ENCODE results near the gene C6orf89.
"Not testable (repeated sequence)": the region's sequence is repeated elsewhere in the genome, so short reads cannot be mapped to it uniquely, and the experiment has no call there.

C6orf89 gene

GRCh38 chr6:36884610-36885009 is 1.1 kb upstream of the C6orf89 start:
- FAIRE-seq (no peak), DNase-seq (ENCODE audit: extremely low spot score, insufficient read length, low read depth) (no peak)

- FAIRE-seq (no peak), DNase-seq (ENCODE audit: extremely low spot score, insufficient read length, low read depth) (no peak)
Measured at GRCh38 chr6:36886950-36887618, 1.3 kb downstream of the C6orf89 start.

- no peak for FAIRE-seq
Measured at GRCh38 chr6:36888115-36888643, 2.4 kb downstream of the C6orf89 start.

DNA sequence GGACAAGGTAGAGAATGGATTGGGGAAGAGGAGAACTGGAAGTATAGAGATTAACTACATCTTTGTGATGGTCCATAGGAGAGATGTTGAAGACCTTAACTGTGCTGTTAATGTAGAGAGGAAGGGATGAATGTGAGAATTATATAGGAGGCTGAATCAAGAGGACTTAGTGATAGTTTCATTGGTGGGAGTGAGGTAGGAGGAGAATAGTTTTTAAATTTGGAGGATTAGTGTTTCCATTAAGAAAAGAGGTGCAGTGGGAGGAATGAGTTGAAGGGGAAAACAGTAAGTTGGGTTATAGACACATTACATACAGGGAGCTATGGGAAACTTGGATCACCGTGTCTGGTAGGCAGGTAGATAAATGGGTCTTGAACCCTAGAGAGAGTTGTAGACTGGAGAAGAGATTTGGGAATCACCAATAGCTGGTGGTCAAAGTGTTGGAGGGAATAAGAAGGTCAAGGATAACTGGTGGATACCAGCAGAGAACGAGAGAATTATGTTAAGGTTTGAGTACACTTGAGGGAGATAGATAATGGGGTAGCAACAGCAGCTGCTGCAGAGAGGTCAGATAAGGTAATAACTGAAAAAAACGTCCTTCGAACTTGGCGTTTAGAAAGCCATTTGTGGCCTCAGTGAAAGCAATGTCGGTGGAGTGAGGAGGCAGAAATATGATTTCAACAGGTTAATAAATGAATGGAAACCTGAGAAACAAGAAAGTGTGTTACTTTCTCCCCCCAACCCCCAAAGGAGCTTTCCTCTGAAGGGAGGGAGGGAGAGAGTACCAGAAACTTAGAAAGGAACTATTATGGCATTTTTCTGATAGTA is 3.1 kb downstream of the C6orf89 start:
- DNase-seq (ENCODE audit: extremely low spot score, insufficient read length, low read depth), result no peak

More at GRCh38 chr6:36888115-36888643, 2.4 kb downstream of the C6orf89 start:
- DNase-seq (ENCODE audit: extremely low spot score, insufficient read length, low read depth), result no peak

DNA sequence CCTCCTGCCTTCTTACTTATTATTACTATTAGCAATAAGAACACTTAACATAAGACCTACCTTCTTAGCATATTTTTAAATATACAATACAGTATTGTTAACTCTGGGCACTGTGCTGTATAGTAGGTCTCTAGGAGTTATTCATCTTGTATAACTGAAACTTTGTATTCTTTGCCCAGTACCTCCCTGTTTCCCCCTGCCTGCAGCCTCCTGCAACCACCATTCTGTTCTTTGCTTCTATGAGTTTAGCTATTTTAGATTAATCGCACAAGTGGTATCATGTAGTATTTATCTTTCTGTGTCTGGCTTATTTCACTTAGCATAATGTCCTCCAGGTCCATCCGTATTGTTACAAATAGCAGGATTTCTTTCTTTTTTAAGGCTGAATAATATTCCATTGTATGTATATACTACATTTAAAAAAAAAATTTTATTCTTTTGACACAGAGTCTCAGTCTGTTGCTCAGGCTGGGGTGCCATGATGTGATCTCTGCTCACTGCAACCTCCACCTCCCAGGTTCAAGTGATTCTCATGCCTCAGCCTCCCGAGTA is 4.4 kb downstream of the C6orf89 start:
- FAIRE-seq, result no peak
- DNase-seq (ENCODE audit: extremely low spot score, insufficient read length, low read depth), result no peak

More for the DNA sequence above, 3.1 kb downstream of the C6orf89 start:
- FAIRE-seq, result no peak

- FAIRE-seq; DNase-seq (ENCODE audit: extremely low spot score, insufficient read length, low read depth): not testable (repeated sequence)
Measured at GRCh38 chr6:36891153-36891552, 5.4 kb downstream of the C6orf89 start.

DNA sequence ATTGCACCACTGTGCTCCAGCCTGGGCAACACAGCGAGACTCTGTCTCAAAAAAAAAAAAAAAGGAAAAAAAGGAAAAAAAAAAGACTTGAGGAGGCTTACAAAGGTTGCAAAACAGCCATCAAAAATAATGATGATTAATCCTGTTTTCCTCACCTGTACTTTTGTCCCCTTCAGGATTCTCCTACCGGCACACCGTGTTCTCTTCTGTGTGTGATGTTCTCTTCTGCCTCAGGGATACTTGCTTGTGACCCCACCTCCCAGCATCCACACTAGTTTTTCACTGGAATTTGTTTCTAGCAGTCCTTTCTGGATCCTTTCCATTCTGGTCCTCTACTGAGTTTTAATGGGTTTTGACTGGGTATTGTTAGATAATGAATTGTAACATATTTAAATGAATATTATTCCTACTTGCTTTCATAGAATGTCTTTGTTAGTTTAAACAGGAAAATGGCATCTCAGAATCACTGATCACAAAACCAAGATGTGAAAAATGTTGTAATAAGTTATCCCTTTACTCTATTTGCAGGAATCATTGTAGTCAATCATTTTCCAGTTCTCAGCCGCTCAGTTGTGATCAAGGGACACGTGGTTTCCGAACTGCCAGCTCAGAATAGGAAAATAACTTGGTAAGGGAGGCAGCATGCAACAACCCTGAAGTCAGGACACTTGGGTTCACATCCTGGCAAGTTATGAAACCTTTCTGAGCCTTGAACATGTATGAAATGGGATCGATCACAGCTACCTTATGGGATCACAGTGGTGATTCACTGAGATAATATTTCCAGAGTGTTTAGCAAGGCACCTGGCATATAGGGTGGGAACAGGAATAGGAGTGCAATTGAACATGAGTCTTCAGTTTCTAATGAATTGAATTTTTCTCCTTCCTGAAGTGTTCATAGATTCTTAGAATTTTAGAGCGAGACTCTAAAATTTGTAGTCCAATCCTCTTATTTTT is 8.5 kb downstream of the C6orf89 start:
- no peak for DNase-seq (ENCODE audit: extremely low spot score, insufficient read length, low read depth)
- no peak for FAIRE-seq

- no peak for DNase-seq (ENCODE audit: extremely low spot score, insufficient read length, low read depth)
- no peak for FAIRE-seq
Measured at GRCh38 chr6:36897609-36898008, 11.9 kb downstream of the C6orf89 start.

- no peak for FAIRE-seq
- no peak for DNase-seq (ENCODE audit: extremely low spot score, insufficient read length, low read depth)
Measured at GRCh38 chr6:36904114-36904513, 18.4 kb downstream of the C6orf89 start.

DNA sequence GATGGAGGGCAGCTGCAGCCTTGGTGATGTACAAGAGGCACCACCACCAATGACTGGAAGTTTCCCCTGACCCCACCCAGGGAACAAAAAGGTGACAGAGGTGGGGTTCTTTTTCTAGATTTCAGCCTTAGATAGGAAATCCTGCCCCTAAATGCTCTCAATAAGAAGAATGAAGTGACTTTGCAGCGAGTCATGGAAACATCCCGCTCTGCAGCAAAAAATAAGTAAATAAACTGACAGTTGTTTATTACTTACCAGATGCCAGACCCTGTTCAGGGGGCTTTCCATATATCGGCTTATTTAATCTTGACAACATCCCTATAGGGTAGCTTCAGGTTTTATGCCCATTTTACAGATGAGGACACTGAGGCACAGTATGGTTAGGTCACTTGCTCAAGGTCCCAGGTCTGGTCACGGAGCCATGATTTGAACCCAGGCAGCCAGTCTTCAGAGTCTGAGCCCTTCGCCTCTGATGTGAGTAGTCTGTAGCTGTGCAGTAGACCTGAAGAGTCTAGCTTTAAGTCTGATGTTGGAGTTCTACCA is 19.2 kb downstream of the C6orf89 start:
- FAIRE-seq (no peak), DNase-seq (ENCODE audit: extremely low spot score, insufficient read length, low read depth) (no peak)

DNA sequence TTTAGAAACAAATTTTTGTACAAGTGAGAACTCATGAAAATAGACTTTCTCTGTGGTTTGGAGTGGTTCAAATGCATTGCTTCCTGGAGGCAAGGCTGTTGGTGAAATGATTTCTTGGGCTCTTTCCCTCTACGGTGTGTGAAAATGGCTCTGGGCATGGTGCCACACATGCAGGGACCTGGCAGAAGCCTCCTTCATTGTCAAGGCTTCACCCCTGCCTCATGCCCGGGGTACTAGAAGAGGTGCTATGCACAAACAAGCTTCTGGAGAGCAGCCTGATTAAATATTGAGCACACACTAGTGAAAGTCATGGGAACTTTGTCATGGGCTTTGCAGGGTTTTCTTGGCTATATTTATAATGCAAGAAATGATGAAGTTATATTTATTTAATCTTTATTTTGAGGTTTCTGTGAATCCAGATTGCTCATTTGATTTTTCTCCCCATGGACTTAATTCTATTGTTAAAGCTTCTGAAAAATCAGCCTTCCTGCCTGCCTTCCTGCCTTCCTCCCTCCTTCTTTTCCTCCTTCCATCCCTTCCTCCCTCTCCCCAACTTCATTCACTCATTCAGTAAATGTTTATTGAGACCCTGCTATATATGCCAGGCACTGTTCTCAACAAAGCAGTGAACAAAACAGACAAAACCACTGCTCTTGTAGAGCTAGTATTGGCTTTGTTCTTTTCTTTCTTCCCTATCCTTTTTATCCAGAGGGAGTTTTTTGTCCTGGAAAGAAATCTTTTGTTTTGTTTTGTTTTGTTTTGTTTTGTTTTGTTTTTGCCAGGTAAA is 21.0 kb downstream of the C6orf89 start:
- DNase-seq (ENCODE audit: extremely low spot score, insufficient read length, low read depth), result no peak
- no peak for FAIRE-seq

GRCh38 chr6:36907781-36908180 is 22.0 kb downstream of the C6orf89 start:
- no peak for DNase-seq (ENCODE audit: extremely low spot score, insufficient read length, low read depth)
- FAIRE-seq, result no peak

DNA sequence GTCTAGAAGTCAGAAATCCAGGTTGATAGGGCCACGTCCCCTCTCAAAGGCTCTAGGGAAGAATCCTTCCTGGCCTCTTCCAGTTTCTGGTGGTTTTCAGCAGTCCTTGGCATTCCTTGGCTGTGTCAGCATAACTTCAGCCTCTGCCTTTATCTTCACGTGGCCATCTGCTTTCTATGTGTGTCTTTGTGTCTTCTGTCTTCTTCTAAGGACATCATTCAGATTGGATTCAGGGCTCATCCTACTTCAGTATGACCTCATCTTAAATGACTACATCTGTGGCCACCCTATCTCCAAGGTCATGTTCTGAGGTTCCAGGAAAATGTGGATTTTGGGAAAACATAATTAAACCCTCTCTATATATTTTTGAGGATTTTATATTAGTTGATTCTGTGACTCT is 23.0 kb downstream of the C6orf89 start:
- FAIRE-seq (no peak), DNase-seq (ENCODE audit: extremely low spot score, insufficient read length, low read depth) (no peak)

- DNase-seq (ENCODE audit: extremely low spot score, insufficient read length, low read depth), result no peak
- FAIRE-seq, result peak; percentile 49
Measured at GRCh38 chr6:36912030-36912454, 26.3 kb downstream of the C6orf89 start.

DNA sequence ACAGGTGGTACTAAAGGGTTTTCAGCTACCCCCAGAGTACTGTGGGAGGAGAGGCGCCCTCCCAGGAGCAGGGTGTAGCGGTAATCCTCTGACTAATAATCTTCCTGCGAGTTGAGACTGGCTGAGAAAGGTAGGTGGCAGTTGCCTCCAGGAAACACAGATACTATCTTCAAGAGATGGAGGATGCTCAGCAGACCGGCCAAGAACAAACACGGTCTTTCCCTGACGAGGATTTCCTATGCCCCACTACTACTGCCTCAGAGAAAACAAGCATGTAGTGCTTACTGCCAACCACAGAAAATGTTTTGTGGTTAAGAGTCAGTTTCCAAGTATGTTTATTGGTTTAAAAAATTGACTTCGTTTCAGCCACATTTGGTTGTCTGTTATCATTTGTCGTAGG is 26.8 kb downstream of the C6orf89 start:
- peak; percentile 55 for DNase-seq (ENCODE audit: extremely low spot score, insufficient read length, low read depth)
- peak; percentile 90 for FAIRE-seq

DNA sequence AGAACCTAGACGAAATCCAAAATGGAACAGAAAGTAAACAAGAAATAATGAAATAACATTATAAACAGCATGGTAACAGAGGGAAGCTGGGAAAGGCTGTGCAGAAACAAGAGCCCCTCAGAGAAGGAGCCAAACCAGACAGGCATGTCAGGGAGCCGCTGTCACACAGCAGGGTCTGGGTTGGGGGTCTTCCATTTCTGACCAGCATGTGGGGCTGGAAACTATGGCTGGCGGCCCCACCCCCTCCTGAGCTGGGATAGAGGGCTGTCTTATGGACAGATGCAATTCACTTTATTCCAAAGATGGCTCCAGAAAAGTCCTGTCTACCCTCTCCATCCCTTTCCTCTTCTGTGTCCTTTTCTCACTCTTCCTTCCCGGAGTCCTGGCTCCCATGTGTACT is 27.3 kb downstream of the C6orf89 start:
- DNase-seq (ENCODE audit: extremely low spot score, insufficient read length, low read depth) (no peak), FAIRE-seq (no peak)

DNA sequence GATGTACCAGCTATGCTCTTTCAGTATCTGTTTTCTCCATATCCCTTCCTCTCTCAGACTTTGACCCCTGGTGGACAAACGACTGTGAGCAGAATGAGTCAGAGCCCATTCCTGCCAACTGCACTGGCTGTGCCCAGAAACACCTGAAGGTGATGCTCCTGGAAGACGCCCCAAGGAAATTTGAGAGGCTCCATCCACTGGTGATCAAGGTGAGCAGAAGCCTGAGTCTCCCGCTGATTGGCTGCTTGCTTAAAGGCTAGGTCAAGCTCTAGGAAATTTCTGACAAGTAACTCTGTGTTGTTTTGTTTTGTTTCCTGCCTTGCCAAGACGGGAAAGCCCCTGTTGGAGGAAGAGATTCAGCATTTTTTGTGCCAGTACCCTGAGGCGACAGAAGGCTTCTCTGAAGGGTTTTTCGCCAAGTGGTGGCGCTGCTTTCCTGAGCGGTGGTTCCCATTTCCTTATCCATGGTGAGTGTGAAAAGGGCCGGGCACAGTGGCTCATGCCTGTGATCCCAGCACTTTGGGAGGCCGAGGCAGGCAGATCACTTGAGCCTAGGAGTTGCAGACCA is 28.6 kb downstream of the C6orf89 start:
- FAIRE-seq (no peak), DNase-seq (ENCODE audit: extremely low spot score, insufficient read length, low read depth) (no peak)

DNA sequence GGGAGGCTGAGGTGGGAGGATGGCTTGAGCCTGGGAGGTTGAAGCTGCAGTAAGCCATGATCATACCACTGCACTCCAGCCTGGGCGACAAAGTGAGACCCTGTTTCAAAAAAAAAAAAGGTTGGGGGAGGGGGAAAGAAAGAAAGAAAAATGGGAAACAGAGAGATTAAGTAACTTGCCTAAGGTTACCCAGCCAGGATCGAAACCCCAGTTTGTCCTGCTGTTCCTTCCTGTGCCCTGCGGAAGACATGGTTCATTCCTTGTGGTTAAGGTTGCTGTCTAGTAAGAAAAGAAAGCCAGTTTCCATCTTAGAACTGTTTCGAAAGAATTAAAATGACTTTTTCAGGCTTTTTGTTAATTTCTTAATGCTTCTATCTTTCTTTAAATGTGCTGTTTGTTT is 29.8 kb downstream of the C6orf89 start:
- no peak for FAIRE-seq
- DNase-seq (ENCODE audit: extremely low spot score, insufficient read length, low read depth), result no peak
